NCI-H526 (cell line): ENCODE results near the gene FTCDNL1.
A peak's percentile ranks its signal among the peaks of the same experiment; 100 is the strongest.

Experiments used
- DNase-seq, 2 experiments: peaks; one replicate each; lab custom pipeline; 2025; lab: John Stamatoyannopoulos, UW

The FTCDNL1 gene

DNA sequence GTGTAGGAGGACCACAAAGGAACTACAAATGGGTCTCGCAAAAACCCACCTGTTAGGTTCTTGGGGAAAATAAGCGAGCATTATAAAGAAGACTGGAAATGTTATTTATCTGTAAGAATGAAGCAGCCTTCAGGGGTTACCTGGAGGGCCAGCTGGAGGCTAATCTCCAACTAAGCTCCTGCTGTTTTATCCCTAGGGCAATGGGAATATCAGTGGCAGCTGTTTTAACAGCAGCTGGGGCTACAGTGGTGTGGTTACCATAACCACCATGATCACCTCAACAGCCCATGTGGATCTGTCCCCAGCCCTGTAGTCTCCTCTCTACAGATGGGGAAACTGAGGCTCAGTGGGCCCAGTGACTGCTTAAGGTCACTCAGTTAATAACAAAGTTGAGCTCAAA is 108.1 kb downstream of the FTCDNL1 start:
- no peak for DNase-seq

DNA sequence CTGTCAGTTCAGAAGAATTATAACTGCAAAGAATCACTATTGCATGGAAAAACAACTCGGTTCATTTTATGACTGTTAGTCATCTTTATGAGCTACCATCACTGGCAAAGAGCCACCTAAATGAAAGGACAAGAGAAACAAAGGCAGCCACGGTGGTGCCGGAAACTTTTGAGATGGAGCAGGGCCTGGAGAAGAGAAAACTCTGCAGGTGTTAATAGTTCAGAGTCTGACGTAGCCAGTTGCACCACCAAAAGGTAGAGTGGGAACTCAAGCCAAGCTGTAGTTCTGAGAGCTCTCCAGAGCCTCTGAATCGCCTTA is 110.9 kb downstream of the FTCDNL1 start:
- DNase-seq, result no peak

DNA sequence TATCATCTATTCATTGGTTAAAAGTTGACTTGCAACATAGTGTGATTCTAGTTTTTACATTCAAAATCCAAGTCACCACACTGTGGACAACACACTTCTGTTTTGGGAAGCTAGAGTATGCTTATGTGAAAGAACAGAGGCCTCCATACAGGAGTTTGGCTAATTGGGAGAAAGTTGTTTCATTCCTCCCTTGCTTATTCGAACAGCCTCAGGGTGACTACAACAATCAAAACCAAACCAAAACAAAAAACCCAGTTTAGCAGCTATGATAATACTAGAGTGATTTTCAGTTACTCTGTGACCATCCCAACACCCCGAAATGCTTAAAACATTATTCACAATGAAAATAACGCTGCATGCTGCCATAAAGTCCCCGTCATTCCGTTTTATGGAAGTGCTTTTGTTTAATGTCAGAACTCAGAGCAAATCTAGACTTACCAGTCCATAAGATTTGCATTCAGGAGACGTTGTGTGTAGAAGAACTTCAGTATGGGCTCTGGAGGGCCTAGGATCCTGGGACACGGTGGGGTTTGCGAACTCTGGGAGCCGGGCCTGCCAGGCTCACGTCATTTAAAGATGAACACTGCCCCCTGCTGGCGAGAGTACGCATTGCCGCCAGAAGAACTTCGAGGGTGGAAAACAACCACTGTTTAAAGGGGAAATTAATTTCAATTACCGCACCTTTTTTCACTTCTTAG is 111.4 kb downstream of the FTCDNL1 start:
- DNase-seq, result peak; percentile 60 to 83

DNA sequence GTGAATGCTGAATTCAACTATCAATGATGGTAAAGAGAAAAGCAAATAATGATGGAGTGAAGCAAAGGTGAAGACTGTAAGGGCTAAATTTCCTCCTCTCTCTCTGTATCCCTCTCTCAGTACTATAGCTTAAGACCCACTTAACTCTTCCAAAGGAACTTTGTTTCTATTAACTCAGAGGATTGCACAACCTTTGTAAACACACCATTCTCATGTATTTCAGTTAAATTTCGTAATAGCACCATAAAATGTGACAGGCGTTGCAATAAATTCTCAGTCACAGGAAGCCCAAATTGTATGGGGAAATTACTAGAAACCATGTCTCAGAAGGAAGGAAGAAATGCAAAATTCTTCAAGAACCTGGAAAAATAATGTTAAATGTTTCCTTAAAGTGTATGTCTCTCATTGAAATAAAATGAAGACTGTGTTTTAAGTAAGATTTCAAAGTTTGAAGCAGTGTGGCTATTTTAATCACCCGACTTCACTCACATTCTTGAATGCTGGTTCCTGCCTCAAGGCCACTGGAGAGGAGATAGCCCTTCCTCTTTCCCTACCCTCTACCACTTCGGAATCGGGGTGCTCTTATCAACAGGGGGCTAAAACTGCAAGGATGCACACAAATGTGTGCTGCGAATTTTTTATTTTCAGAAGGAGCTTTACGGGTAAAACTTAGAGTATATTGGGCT is 112.1 kb downstream of the FTCDNL1 start:
- no peak for DNase-seq

DNA sequence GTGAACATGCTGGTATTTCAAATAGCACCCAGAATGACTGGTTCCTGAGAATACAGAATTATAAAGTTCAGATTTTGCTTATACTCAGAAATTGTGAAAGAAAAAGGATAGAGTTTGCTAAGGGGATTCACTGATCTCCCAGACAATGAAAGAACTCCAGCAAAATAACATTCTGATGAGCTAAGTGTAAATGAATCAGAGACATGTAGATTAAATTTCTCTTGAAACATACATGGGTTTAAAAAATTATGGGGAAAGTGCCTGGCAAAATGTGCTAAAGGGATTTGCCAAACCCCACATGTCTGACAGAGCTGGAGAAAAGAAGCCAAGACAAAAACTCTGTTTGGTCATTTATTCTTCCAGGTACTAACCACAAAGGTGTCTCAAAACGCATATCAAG is 116.3 kb downstream of the FTCDNL1 start:
- DNase-seq, result no peak

DNA sequence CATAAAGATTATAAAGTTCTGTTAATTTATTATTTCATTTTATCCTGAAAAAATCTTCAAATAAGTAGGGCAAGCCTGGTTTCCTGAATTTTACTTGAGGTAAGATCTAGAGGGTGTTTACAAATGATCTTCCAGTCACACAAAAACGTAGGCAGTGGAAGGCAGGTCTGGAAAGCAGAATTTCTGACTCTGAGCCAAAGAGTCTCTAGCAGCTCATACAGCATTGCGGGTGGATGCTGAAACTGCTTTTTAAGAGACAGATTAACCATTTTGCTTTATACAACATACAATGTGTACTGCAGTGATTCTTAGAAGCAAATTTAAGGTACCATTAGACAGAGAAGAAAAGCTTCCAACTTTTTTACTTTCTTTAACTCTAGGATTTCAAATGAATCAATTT is 117.0 kb downstream of the FTCDNL1 start:
- no peak for DNase-seq

DNA sequence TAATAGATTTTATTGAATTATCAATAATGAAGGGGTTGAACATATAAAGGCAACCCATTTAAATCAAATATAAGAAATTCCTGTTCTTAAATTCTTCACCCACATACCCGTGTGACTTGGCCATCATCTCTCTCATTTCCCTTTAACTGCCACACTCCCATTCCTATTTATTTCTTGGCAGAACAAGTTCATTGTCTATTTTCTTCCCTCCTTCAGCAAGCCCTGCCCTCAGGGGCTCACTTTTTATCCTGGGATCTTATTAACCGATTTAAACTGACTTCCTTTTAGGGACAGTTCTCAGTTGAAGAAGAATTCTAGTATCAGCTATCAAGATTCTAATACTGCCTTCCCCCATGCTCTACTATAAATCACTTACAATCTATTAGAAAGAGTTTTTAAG is 123.2 kb downstream of the FTCDNL1 start:
- no peak for DNase-seq

DNA sequence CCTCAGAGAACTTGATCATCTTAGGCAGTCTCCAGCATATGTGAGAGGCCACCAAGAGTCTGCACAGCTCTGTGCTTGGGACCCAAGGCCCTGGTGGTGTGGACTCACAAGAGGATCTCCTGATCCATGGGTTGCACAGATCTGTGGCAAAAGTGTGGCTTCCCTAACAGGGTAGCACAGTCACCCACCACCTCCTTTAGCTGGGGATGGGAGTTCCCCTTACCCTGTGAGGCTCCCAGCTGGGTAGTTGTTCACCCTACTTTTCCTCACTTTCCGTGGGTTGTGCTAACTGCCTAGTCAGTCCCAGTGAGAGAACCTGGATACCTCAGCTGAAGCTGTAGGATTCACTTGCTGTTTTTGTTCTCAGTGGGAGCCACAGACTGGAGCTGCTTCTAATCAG is 123.7 kb downstream of the FTCDNL1 start:
- no peak for DNase-seq

DNA sequence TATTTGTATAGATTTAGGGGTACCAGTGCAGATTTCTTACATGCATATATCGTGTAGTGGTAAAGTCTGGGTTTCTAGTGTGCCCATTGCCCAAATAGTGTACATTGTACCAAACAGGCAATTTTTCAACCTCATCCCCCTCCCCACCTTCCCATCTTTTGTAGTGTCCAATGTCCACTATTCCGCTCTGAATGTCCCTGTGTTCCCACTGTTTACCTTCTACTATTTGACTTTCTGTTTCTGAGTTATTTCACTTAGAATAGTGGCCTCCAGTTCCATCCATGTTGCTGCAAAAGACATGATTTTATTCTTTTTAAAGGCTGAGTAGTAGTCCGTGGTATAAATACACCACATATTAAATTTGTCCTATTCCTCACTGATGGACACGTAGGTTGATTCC is 132.9 kb downstream of the FTCDNL1 start:
- DNase-seq, result no peak

DNA sequence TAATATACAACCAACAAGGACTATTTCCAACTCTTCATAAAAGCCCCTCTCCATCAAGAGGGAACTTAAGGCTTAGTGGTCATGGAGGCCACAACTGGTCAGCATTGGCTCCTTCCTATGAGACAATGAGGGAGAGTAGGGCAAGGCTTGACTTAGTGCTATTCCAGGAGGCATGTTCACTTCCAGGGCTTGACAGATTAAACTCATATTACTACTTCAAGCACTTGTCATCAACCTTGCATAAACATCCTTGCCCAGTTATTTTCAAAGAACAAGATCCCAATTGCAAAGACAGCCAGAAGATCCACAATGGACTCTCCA is 133.4 kb downstream of the FTCDNL1 start:
- no peak for DNase-seq

DNA sequence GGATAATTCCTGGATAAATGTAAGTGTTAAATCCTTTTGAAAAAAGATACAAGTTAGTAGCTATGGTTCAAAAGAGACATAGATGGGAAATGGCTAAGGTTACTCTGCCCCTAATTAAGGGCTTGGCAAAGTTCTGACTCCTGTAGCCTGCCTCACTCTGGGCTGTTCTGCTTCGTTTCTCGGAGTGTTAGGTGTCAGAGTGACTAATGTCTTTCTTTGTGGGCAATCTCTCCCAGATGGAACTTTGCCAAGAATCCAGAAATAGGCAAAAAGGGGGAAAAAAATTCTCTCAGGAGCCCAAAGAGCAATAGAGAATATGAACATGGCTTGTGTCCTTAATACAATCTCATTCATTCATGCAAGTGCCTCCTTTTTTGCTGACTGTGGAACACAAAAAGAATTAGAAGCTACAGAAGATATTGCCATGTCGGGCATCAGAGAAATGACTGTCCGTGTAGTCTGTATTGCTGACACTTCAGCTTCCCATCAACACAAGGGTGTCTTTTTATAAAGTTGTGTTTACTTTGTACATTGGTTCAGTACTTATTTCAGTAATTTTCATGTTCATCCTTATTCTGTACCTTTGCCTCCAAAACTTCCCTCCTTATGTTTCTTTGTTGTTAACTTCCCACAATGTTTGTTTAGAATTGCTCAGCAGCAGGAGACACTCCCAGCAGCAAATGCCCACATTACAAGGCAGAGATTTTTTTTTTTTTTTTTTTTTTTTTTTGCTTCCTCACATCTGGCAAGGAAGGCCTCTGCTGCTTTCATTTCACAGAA is 134.0 kb downstream of the FTCDNL1 start:
- DNase-seq, result no peak

DNA sequence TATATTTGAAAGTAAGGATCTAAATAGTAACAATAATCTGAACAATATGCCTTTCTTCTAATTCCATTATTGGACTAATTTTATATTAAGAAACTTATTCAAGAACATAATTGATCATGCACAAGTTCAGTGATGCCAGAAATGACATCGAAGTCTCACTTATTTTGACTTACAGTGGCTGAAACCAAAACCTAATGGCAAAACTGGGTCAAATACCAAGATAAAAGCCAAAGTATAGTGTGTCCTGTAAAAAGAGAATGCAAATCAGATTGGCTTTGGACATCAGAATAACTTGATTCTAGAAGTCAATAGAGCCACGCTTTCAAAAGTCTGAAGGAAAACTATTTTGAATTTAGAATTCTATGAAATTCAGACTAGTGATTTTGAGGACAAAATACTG is 137.2 kb downstream of the FTCDNL1 start:
- no peak for DNase-seq

DNA sequence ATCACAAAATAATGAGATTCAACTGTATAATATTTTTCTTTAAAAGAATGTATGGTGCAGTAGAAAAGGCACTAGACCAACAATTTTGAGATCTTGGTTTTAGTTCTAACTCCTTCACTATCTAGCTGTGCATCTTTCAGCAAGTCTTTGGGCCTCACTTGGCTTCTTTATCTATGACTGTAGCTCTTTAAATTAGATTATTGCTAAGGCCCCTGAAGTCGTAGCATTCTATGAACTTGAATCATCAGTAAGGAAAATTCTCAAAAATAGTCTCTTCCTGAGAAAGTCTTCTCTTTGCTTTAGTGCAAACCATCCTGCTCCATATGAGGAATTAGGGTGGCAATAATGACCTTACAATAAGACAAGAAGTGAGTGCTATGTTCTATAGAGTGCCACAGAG is 140.4 kb downstream of the FTCDNL1 start:
- no peak for DNase-seq
